ENCODE data around the gene PHF10.

Gene PHF10

GRCh38 chr6:169752074-169752623 is 27.8 kb upstream of the PHF10 start:
- no peak for DNase-seq (ENCODE audit: low read depth)
- TF ChIP-seq CTCF (conservative IDR thresholded peaks at IDR 0.05; ENCODE audit: low read depth, low read length) = no peak
- peak overlapping the region; percentile 77 for H3K4me3 ChIP-seq (ENCODE audit: low read length)

- no peak for TF ChIP-seq CTCF (conservative IDR thresholded peaks at IDR 0.05; ENCODE audit: low read depth, low read length)
- DNase-seq (ENCODE audit: low read depth) = peak; percentile 83
- H3K4me3 ChIP-seq (ENCODE audit: low read length) = peak within 1 kb of the TSS; percentile 77
Observed at GRCh38 chr6:169751242-169752073, 27.2 kb upstream of the PHF10 start, which contains the start of the genes DYNLT2 and ERMARD. Gene DYNLT2, minus strand, starts transcription at chr6:169751572. Its CDS starts 114 bp downstream, at chr6:169751458. Gene ERMARD, plus strand, starts transcription at chr6:169751622. Its CDS starts 36 bp downstream, at chr6:169751658.

- DNase-seq (ENCODE audit: low read depth) = no peak
- no peak overlapping the region for H3K4me3 ChIP-seq (ENCODE audit: low read length)
- TF ChIP-seq CTCF (conservative IDR thresholded peaks at IDR 0.05; ENCODE audit: low read depth, low read length) = no peak
Observed at GRCh38 chr6:169746556-169746955, 22.3 kb upstream of the PHF10 start.

- DNase-seq (ENCODE audit: low read depth) = no peak
- TF ChIP-seq CTCF (conservative IDR thresholded peaks at IDR 0.05; ENCODE audit: low read depth, low read length) = no peak
- H3K4me3 ChIP-seq (ENCODE audit: low read length) = no peak overlapping the region
Observed at GRCh38 chr6:169745405-169745804, 21.1 kb upstream of the PHF10 start.

GRCh38 chr6:169741344-169741743 is 17.0 kb upstream of the PHF10 start:
- H3K4me3 ChIP-seq (ENCODE audit: low read length) = no peak overlapping the region
- DNase-seq (ENCODE audit: low read depth) = no peak
- TF ChIP-seq CTCF (conservative IDR thresholded peaks at IDR 0.05; ENCODE audit: low read depth, low read length) = no peak

GRCh38 chr6:169738976-169739529 is 14.8 kb upstream of the PHF10 start:
- DNase-seq (ENCODE audit: low read depth) = peak; percentile 82
- TF ChIP-seq CTCF (conservative IDR thresholded peaks at IDR 0.05; ENCODE audit: low read depth, low read length) = no peak
- no peak overlapping the region for H3K4me3 ChIP-seq (ENCODE audit: low read length)

Measured in retinal pigment epithelial cell (primary cell).